ENCODE data around the gene PTN. TPM values are rescaled to one million over a fixed set of nuclear protein-coding genes. Genes with fewer than 3 reads are reported as not detected.
"Not testable (repeated sequence)": the region's sequence is repeated elsewhere in the genome, so short reads cannot be mapped to it uniquely, and the experiment has no call there.

Gene PTN
- total and polyA plus RNA-seq, 9 of the 15 experiments (the other 6 are each of a cell fraction or from before 2014, with no cell fraction given) = not detected

GRCh38 chr7:137195996-137196395 lies 147.5 kb downstream of the PTN start:
- ChIA-PET CTCF (ENCODE audit: low intra/inter-chr PET ratio) (no interaction called here), POLR2A (no interaction called here)
- FAIRE-seq (no peak), ATAC-seq (no peak), DNase-seq (ENCODE audit: extremely low read depth in 1 of 4, low spot score in 3 of 4) (no peak)
- no peak overlapping the region for H3K4me2 ChIP-seq (ENCODE audit: insufficient read depth, low read length)
- H3K4me1 ChIP-seq (replicated peaks in 1 of 2; ENCODE audit: control insufficient read depth in 2 of 2, insufficient read depth in 2 of 2, low read length in 2 of 2) = no peaks in the 10 kb centered on the region
- 5% methylated on average over 2 of the region's 2 CpGs for WGBS (ENCODE audit: insufficient coverage, low coverage, missing lambda C conversion rate)
- in situ Hi-C loops (cut with MboI) = no loop called here
- no peaks in the 10 kb centered on the region for H3K27me3 ChIP-seq (ENCODE audit: control insufficient read depth in 2 of 2, insufficient read depth in 2 of 2, low read length in 2 of 2)
- no peaks in the 10 kb centered on the region for H3K9me1 ChIP-seq (ENCODE audit: control insufficient read depth, insufficient read depth, low read length)
- H2AFZ ChIP-seq (ENCODE audit: low read depth, low read length) = no peak overlapping the region
- H4K20me1 ChIP-seq (replicated peaks; ENCODE audit: control insufficient read depth, insufficient read depth, low read length) = no peaks in the 10 kb centered on the region
- no peak overlapping the region for H3K4me3 ChIP-seq
- H3K36me3 ChIP-seq (ENCODE audit: control insufficient read depth, insufficient read depth, low read length) = no peaks in the 10 kb centered on the region
- no TSS peak for BruUV-seq (replicated peaks)
- no peaks in the 10 kb centered on the region for H3K79me2 ChIP-seq (ENCODE audit: control insufficient read depth, insufficient read depth, low read length)
- no peak overlapping the region for H3K27ac ChIP-seq (ENCODE audit: extremely low read depth, low read depth, low read length)
- H3K9ac ChIP-seq (ENCODE audit: insufficient read depth in 1 of 2, low read depth in 2 of 2, low read length in 2 of 2) = no peak overlapping the region
- H3K9me3 ChIP-seq (replicated peaks; ENCODE audit: control insufficient read depth, insufficient read depth, low read depth, low read length) = no peaks in the 10 kb centered on the region
- TF ChIP-seq, protein P1, sequence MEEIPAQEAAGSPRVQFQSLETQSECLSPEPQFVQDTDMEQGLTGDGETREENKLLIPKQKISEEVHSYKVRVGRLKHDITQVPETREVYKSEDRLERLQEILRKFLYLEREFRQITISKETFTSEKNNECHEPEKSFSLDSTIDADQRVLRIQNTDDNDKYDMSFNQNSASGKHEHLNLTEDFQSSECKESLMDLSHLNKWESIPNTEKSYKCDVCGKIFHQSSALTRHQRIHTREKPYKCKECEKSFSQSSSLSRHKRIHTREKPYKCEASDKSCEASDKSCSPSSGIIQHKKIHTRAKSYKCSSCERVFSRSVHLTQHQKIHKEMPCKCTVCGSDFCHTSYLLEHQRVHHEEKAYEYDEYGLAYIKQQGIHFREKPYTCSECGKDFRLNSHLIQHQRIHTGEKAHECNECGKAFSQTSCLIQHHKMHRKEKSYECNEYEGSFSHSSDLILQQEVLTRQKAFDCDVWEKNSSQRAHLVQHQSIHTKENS (CRISPR knock-in tag; IDR thresholded peaks at IDR 0.05) = no peak
- TF ChIP-seq C11orf30 (IDR thresholded peaks at IDR 0.05; ENCODE audit: low read depth) = peak; percentile 49
- TF ChIP-seq NFYB (IDR thresholded peaks at IDR 0.05; ENCODE audit: extremely low read depth, insufficient read length) = no peak
- TF ChIP-seq POLR2AphosphoS5 (IDR thresholded peaks at IDR 0.05; ENCODE audit: control insufficient read depth, insufficient read depth, low read depth, low read length) = no peak
- no peak for TF ChIP-seq POU5F1 (IDR thresholded peaks at IDR 0.05; ENCODE audit: borderline replicate concordance, low read depth, low read length, partially characterized antibody)
- no peak for TF ChIP-seq SRF (CRISPR knock-in tag; IDR thresholded peaks at IDR 0.05)
- peak; percentile 39; the same call in 1 of the 2 replicates for TF ChIP-seq NFE2 (IDR thresholded peaks at IDR 0.05; ENCODE audit: low read depth)
- TF ChIP-seq MAFK (IDR thresholded peaks at IDR 0.05; ENCODE audit: low read length) = peak; percentile 64; the same call in 1 of the 2 replicates
- peak; percentile 67; the same call in 1 of the 2 replicates for TF ChIP-seq MAFF (IDR thresholded peaks at IDR 0.05; ENCODE audit: low read length)
- peak; percentile 83 for TF ChIP-seq ZNF316 (IDR thresholded peaks at IDR 0.05)
- TF ChIP-seq NFE2L1 (tag; IDR thresholded peaks at IDR 0.05; ENCODE audit: borderline replicate concordance, low read depth) = peak; percentile 56; the same call in 1 of the 2 replicates
- peak; percentile 83 for TF ChIP-seq MAFG (tag; conservative IDR thresholded peaks at IDR 0.05)
- intact Hi-C loops (cut with micrococcal nuclease) = no loop called here

- DNase-seq (ENCODE audit: extremely low read depth in 1 of 4, low spot score in 3 of 4); H3K4me1 ChIP-seq (replicated peaks in 1 of 2; ENCODE audit: control insufficient read depth in 2 of 2, insufficient read depth in 2 of 2, low read length in 2 of 2); H3K27ac ChIP-seq (ENCODE audit: extremely low read depth, low read depth, low read length); H3K27me3 ChIP-seq (ENCODE audit: control insufficient read depth in 2 of 2, insufficient read depth in 2 of 2, low read length in 2 of 2); FAIRE-seq; H3K9me3 ChIP-seq (replicated peaks; ENCODE audit: control insufficient read depth, insufficient read depth, low read depth, low read length); H3K79me2 ChIP-seq (ENCODE audit: control insufficient read depth, insufficient read depth, low read length); BruUV-seq (replicated peaks); H3K4me2 ChIP-seq (ENCODE audit: insufficient read depth, low read length); H3K9me1 ChIP-seq (ENCODE audit: control insufficient read depth, insufficient read depth, low read length); in situ Hi-C loops (cut with MboI); ATAC-seq; H3K4me3 ChIP-seq; POLR2A ChIA-PET; H3K9ac ChIP-seq (ENCODE audit: insufficient read depth in 1 of 2, low read depth in 2 of 2, low read length in 2 of 2); H4K20me1 ChIP-seq (replicated peaks; ENCODE audit: control insufficient read depth, insufficient read depth, low read length); CTCF ChIA-PET (ENCODE audit: low intra/inter-chr PET ratio); H3K36me3 ChIP-seq (ENCODE audit: control insufficient read depth, insufficient read depth, low read length); intact Hi-C loops (cut with micrococcal nuclease); H2AFZ ChIP-seq (ENCODE audit: low read depth, low read length): not testable (repeated sequence)
- WGBS (ENCODE audit: insufficient coverage, low coverage, missing lambda C conversion rate) = 4% methylated on average over 18 of the region's 25 CpGs
Observed at GRCh38 chr7:137181619-137182018, 161.9 kb downstream of the PTN start.
